HepG2 (cell line): ENCODE measurements around the gene ZC3H15. TPM values are rescaled to one million over a fixed set of nuclear protein-coding genes. Genes with fewer than 3 reads are reported as not detected.

Experiments used
- AGO2 ChIP-seq: fragments of 200-400 bp; formaldehyde crosslinking; optimal IDR thresholded peaks from 2 replicates; pipeline ENCODE3; 2017; ENCODE audit warnings: mild to moderate bottlenecking, low read depth, low read length, moderate library complexity
- CREB1 ChIP-seq, 2 experiments: fragments of 450-650 bp in 1 of 2; IDR thresholded peaks; 2 replicates each; pipeline ENCODE4 v1.6.1; 2016 to 2017; ENCODE audit warnings: control low read depth in 1 of 2, mild to moderate bottlenecking in 1 of 2, missing compliant biosample characterization in 1 of 2, missing genetic modification characterization in 1 of 2
- NR2F6 ChIP-seq, 2 experiments: IDR thresholded peaks; 2 replicates each; pipeline ENCODE4 v1.6.1; 2016; ENCODE audit warnings: antibody characterized with exemption in 1 of 2, mild to moderate bottlenecking in 1 of 2
- TGIF2 ChIP-seq: IDR thresholded peaks from 2 replicates; pipeline ENCODE4 v1.6.1; 2016; ENCODE audit warnings: control low read depth, missing compliant biosample characterization
- ZC3H13 ChIP-seq: sonication (generic); formaldehyde crosslinking; IDR thresholded peaks from 2 replicates; pipeline ENCODE4 v1.8.1; 2023; ENCODE audit warnings: mild to moderate bottlenecking, missing genetic modification reagents, moderate library complexity
- ZNF230 ChIP-seq: sonication (generic); formaldehyde crosslinking; IDR thresholded peaks from 2 replicates; pipeline ENCODE4 v1.4.0; 2020; ENCODE audit warnings: mild to moderate bottlenecking, missing genetic modification reagents
- ZNF343 ChIP-seq: sonication (generic); formaldehyde crosslinking; IDR thresholded peaks from 2 replicates; pipeline ENCODE4 v1.4.0; 2020; ENCODE audit warnings: mild to moderate bottlenecking, missing genetic modification reagents
- ZNF350 ChIP-seq: sonication (generic); formaldehyde crosslinking; IDR thresholded peaks from 2 replicates; pipeline ENCODE4 v1.4.0; 2020; ENCODE audit warnings: mild to moderate bottlenecking, low read depth, missing genetic modification reagents, borderline replicate concordance
- ZNF572 ChIP-seq: sonication (generic); formaldehyde crosslinking; IDR thresholded peaks from 2 replicates; pipeline ENCODE4 v1.5.1; 2020; ENCODE audit warnings: mild to moderate bottlenecking, missing genetic modification reagents
- ZNF782 ChIP-seq: sonication (generic); formaldehyde crosslinking; IDR thresholded peaks from 2 replicates; pipeline ENCODE4 v1.4.0; 2020; ENCODE audit warnings: missing genetic modification reagents, mild to moderate bottlenecking, borderline replicate concordance
- polyA plus RNA-seq, 8 experiments: library from polyadenylated mRNA; depleted of rRNA in 3 of 8; stranded (reverse) in 7 of 8; unstranded in 1 of 8; fragments of >200 nt; fragmentation: Illumina TruSeq in 4 of 8; extraction: Trizol in 4 of 8; gene quantifications; 2 replicates each; pipeline versions ENCODE4 v1.2.1 to v1.2.3, GENCODE V29; 2011 to 2016; ENCODE audit warnings: low read depth in 4 of 8, missing spikeins in 1 of 8, mixed read lengths in 1 of 8; ENCODE audit not compliant: insufficient read depth in 1 of 8
- total RNA-seq, 5 experiments: library from RNA; depleted of rRNA; stranded (reverse); fragments of >200 nt; fragmentation: Illumina TruSeq; extraction: Trizol; gene quantifications; 2 replicates each; pipeline ENCODE4 v1.2.3, GENCODE V29; 2016; ENCODE audit warnings: low read depth in 1 of 5
- TF ChIP-seq, protein P1 (sequence below): sonication (generic); formaldehyde crosslinking; IDR thresholded peaks from 2 replicates; pipeline ENCODE4 v1.8.1; 2022; ENCODE audit warnings: mild to moderate bottlenecking, missing genetic modification reagents
- TF ChIP-seq, protein P2 (sequence below): IDR thresholded peaks from 2 replicates; pipeline ENCODE4 v1.6.1; 2016; ENCODE audit warnings: low read depth
- TF ChIP-seq, protein P3 (sequence below): sonication (generic); formaldehyde crosslinking; IDR thresholded peaks from 2 replicates; pipeline ENCODE4 v1.4.0; 2020; ENCODE audit warnings: missing genetic modification reagents, borderline replicate concordance
- TF ChIP-seq, protein P4 (sequence below): sonication (generic); formaldehyde crosslinking; IDR thresholded peaks from 2 replicates; pipeline ENCODE4 v1.9.0; 2022; ENCODE audit warnings: missing genetic modification reagents, mild to moderate bottlenecking, borderline replicate concordance
- TF ChIP-seq, protein P5 (sequence below): sonication (generic); formaldehyde crosslinking; IDR thresholded peaks from 2 replicates; pipeline ENCODE4 v1.9.0; 2021; ENCODE audit warnings: missing genetic modification reagents, borderline replicate concordance

ZC3H15 gene
- total and polyA plus RNA-seq, 2 of the 13 experiments (the other 11 are each of a cell fraction or from before 2014, with no cell fraction given) = 84.6 to 168 TPM

DNA sequence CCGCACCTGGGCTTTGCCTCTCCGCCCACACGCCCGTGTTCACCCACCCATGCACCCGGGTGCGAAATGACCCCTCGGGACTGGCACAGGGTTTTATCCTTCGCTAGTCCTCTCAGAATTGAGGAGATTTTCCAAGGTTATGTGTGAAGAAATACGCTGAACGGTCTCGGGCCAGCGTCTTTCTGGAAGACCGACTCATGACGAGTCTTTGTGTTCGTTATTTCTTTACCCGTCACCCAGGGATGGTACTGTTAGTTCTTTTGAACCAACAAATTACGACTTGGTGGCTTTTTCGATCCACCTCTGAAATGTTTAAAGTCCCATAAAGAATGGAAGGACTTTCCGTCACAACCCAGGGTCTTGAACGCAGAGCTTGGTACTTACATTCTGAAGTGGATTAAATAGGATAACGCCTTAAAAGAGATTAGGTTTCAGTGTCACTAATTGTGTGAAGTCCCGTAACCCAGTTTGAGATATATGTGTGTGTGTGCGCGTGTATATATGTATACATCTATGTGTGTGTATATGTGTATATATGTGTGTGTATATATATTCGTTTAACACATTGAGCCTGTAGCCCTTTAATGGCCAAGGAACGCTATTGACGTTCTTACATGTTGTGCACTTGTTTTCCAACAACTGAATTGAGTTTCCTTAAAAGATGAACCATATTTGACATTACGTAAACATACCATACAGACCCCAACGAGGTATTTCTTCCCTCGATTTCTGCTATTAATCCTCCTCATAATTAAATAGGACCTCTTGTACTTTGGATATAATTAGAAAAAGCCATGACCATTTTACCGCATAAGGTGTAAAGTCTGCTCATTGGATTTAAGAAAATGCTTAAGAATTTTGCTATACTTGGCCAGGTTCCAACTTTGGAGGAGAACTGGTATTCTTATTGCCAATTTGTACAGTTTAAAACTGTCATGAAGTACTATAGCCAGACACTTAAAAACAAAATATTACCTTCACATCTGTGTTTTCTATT, 889 bp downstream of the ZC3H15 start (continued):
- TF ChIP-seq, protein P1, sequence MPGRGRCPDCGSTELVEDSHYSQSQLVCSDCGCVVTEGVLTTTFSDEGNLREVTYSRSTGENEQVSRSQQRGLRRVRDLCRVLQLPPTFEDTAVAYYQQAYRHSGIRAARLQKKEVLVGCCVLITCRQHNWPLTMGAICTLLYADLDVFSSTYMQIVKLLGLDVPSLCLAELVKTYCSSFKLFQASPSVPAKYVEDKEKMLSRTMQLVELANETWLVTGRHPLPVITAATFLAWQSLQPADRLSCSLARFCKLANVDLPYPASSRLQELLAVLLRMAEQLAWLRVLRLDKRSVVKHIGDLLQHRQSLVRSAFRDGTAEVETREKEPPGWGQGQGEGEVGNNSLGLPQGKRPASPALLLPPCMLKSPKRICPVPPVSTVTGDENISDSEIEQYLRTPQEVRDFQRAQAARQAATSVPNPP (CRISPR knock-in tag) = 0 out of 2 replicates have a peak, but pooled peaks have one; percentile 21
- TF ChIP-seq ZNF230 = no peak; the same call in 1 of the 2 replicates
- TF ChIP-seq ZNF782 (CRISPR knock-in tag) = no peak
- TF ChIP-seq CREB1 (IDR thresholded peaks at IDR 0.05) = peak; percentile 65
- TF ChIP-seq CREB1 (CRISPR knock-in tag; IDR thresholded peaks at IDR 0.05) = no peak; the same call in 1 of the 2 replicates
- no peak for TF ChIP-seq ZNF572
- peak; percentile 18; the same call in 1 of the 2 replicates for TF ChIP-seq ZC3H13 (CRISPR knock-in tag)
- TF ChIP-seq, protein P2, sequence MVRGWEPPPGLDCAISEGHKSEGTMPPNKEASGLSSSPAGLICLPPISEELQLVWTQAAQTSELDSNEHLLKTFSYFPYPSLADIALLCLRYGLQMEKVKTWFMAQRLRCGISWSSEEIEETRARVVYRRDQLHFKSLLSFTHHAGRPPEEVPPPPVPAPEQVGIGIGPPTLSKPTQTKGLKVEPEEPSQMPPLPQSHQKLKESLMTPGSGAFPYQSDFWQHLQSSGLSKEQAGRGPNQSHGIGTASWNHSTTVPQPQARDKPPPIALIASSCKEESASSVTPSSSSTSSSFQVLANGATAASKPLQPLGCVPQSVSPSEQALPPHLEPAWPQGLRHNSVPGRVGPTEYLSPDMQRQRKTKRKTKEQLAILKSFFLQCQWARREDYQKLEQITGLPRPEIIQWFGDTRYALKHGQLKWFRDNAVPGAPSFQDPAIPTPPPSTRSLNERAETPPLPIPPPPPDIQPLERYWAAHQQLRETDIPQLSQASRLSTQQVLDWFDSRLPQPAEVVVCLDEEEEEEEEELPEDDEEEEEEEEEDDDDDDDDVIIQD = no peak
- no peak for TF ChIP-seq NR2F6 (IDR thresholded peaks at IDR 0.05)
- TF ChIP-seq NR2F6 (CRISPR knock-in tag; IDR thresholded peaks at IDR 0.05) = no peak
- TF ChIP-seq, protein P3, sequence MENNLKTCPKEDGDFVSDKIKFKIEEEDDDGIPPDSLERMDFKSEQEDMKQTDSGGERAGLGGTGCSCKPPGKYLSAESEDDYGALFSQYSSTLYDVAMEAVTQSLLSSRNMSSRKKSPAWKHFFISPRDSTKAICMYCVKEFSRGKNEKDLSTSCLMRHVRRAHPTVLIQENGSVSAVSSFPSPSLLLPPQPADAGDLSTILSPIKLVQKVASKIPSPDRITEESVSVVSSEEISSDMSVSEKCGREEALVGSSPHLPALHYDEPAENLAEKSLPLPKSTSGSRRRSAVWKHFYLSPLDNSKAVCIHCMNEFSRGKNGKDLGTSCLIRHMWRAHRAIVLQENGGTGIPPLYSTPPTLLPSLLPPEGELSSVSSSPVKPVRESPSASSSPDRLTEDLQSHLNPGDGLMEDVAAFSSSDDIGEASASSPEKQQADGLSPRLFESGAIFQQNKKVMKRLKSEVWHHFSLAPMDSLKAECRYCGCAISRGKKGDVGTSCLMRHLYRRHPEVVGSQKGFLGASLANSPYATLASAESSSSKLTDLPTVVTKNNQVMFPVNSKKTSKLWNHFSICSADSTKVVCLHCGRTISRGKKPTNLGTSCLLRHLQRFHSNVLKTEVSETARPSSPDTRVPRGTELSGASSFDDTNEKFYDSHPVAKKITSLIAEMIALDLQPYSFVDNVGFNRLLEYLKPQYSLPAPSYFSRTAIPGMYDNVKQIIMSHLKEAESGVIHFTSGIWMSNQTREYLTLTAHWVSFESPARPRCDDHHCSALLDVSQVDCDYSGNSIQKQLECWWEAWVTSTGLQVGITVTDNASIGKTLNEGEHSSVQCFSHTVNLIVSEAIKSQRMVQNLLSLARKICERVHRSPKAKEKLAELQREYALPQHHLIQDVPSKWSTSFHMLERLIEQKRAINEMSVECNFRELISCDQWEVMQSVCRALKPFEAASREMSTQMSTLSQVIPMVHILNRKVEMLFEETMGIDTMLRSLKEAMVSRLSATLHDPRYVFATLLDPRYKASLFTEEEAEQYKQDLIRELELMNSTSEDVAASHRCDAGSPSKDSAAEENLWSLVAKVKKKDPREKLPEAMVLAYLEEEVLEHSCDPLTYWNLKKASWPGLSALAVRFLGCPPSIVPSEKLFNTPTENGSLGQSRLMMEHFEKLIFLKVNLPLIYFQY = 0 out of 2 replicates have a peak, but pooled peaks have one; percentile 24
- TF ChIP-seq TGIF2 (CRISPR knock-in tag) = no peak; the same call in 1 of the 2 replicates
- TF ChIP-seq, protein P4, sequence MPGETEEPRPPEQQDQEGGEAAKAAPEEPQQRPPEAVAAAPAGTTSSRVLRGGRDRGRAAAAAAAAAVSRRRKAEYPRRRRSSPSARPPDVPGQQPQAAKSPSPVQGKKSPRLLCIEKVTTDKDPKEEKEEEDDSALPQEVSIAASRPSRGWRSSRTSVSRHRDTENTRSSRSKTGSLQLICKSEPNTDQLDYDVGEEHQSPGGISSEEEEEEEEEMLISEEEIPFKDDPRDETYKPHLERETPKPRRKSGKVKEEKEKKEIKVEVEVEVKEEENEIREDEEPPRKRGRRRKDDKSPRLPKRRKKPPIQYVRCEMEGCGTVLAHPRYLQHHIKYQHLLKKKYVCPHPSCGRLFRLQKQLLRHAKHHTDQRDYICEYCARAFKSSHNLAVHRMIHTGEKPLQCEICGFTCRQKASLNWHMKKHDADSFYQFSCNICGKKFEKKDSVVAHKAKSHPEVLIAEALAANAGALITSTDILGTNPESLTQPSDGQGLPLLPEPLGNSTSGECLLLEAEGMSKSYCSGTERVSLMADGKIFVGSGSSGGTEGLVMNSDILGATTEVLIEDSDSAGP = no peak; the same call in 1 of the 2 replicates
- TF ChIP-seq ZNF350 (CRISPR knock-in tag) = 0 out of 2 replicates have a peak, but pooled peaks have one; percentile 21
- TF ChIP-seq AGO2 = peak; percentile 11
- TF ChIP-seq ZNF343 (CRISPR knock-in tag) = 0 out of 2 replicates have a peak, but pooled peaks have one; percentile 5
- TF ChIP-seq, protein P5, sequence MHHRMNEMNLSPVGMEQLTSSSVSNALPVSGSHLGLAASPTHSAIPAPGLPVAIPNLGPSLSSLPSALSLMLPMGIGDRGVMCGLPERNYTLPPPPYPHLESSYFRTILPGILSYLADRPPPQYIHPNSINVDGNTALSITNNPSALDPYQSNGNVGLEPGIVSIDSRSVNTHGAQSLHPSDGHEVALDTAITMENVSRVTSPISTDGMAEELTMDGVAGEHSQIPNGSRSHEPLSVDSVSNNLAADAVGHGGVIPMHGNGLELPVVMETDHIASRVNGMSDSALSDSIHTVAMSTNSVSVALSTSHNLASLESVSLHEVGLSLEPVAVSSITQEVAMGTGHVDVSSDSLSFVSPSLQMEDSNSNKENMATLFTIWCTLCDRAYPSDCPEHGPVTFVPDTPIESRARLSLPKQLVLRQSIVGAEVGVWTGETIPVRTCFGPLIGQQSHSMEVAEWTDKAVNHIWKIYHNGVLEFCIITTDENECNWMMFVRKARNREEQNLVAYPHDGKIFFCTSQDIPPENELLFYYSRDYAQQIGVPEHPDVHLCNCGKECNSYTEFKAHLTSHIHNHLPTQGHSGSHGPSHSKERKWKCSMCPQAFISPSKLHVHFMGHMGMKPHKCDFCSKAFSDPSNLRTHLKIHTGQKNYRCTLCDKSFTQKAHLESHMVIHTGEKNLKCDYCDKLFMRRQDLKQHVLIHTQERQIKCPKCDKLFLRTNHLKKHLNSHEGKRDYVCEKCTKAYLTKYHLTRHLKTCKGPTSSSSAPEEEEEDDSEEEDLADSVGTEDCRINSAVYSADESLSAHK (CRISPR knock-in tag) = 0 out of 2 replicates have a peak, but pooled peaks have one; percentile 55
